GM13976 (cell line): ENCODE results near the gene ZDHHC14.

Experiments used
- DNase-seq: peaks from one replicate; pipeline ENCODE4 v3.0.0; 2012; ENCODE audit warnings: low spot score
- in situ Hi-C: fragments of 300-500 bp; cut with MboI; formaldehyde crosslinking; loops from one replicate; pipeline ENCODE4 v1.12.0; 2022; ENCODE audit warnings: low sequenced_read_pairs, mixed read lengths, inconsistent platforms; ENCODE audit not compliant: unreplicated experiment
- TF ChIP-seq, protein P1 (sequence below): IDR thresholded peaks from 2 replicates; pipeline ENCODE4 v1.5.1; 2012; ENCODE audit warnings: borderline replicate concordance, mild to moderate bottlenecking; ENCODE audit not compliant: insufficient read depth; ENCODE audit errors: extremely low read depth, missing control alignments, control extremely low read depth

ZDHHC14 gene

GRCh38 chr6:157615951-157616350 is 235.0 kb downstream of the ZDHHC14 start:
- DNase-seq = no peak
- in situ Hi-C loops = no loop called here
- TF ChIP-seq, protein P1, sequence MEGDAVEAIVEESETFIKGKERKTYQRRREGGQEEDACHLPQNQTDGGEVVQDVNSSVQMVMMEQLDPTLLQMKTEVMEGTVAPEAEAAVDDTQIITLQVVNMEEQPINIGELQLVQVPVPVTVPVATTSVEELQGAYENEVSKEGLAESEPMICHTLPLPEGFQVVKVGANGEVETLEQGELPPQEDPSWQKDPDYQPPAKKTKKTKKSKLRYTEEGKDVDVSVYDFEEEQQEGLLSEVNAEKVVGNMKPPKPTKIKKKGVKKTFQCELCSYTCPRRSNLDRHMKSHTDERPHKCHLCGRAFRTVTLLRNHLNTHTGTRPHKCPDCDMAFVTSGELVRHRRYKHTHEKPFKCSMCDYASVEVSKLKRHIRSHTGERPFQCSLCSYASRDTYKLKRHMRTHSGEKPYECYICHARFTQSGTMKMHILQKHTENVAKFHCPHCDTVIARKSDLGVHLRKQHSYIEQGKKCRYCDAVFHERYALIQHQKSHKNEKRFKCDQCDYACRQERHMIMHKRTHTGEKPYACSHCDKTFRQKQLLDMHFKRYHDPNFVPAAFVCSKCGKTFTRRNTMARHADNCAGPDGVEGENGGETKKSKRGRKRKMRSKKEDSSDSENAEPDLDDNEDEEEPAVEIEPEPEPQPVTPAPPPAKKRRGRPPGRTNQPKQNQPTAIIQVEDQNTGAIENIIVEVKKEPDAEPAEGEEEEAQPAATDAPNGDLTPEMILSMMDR = no peak

DNA sequence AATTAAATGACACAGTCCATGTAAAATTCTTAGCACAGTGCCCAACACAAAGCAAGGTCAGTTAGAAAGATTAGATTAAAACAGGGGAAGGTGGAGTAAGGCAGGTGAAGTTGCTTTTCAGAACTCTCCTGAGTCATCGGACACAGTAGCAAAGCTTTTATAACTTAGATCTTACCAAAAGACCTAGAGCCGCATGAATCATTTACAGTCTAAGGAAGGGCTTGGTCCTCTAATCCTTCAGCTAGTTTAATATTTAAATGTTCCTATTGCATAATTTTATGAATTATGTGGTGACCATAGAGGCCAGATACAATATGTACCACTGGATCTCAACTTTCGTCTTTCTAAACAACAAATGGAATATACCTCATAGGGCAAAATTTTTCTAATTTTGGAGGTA is 240.0 kb downstream of the ZDHHC14 start:
- TF ChIP-seq, protein P1 = no peak
- DNase-seq = no peak
- in situ Hi-C loops = no loop called here

- DNase-seq = no peak
- in situ Hi-C loops = no loop called here
- TF ChIP-seq, protein P1 = no peak
Observed at GRCh38 chr6:157621406-157621805, 240.4 kb downstream of the ZDHHC14 start.

- TF ChIP-seq, protein P1 = no peak
- no peak for DNase-seq
- in situ Hi-C loops = no loop called here
Observed at GRCh38 chr6:157622427-157622826, 241.4 kb downstream of the ZDHHC14 start.

DNA sequence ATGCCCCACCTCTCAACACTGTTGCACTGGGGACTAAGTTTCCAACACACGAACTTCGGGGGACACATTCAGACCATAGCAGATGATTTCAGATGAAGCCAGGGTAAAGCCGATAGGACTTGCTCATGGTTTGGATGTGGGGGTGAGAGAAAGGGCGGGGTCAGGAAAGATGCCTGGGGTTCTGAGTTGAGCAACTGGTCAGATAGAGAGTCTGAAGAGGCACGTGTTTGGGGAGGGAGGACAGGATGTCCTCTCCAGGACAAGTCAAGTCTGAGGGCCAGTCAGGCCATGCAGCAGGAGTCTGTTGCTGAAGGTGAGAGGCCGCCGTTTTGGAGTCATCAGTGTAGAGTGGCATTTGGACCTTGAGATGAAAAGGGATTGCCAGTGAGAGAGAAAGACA is 244.1 kb downstream of the ZDHHC14 start:
- TF ChIP-seq, protein P1 = no peak
- DNase-seq = no peak
- in situ Hi-C loops = no loop called here

- TF ChIP-seq, protein P1 = no peak
- DNase-seq = no peak
- in situ Hi-C loops = no loop called here
Observed at GRCh38 chr6:157625764-157626163, 244.8 kb downstream of the ZDHHC14 start.
